Large intestine (tissue), 3 donors: ENCODE measurements around the gene NKD2. TPM values are rescaled to one million over a fixed set of nuclear protein-coding genes. Genes with fewer than 3 reads are reported as not detected.

Source experiments
- DNase-seq, 2 donors: peaks; one replicate each; pipeline versions ENCODE4 v3.0.0 to v3.0.0-alpha.2; 2013
- H3K27ac ChIP-seq: one replicate; pipeline ENCODE4 v1.5.1; 2013; ENCODE audit warnings: low read length
- H3K27me3 ChIP-seq: 2 replicates; pipeline ENCODE4 v1.6.1; 2013; ENCODE audit warnings: low read length; ENCODE audit not compliant: control insufficient read depth, insufficient read depth
- H3K36me3 ChIP-seq: 2 replicates; pipeline ENCODE4 v1.6.1; 2013; ENCODE audit warnings: low read length; ENCODE audit not compliant: control insufficient read depth, insufficient read depth
- H3K4me1 ChIP-seq: one replicate; pipeline ENCODE4 v1.6.1; 2013; ENCODE audit warnings: low read length; ENCODE audit not compliant: control insufficient read depth, insufficient read depth
- H3K4me3 ChIP-seq: one replicate; pipeline ENCODE4 v1.5.1; 2013; ENCODE audit warnings: low read length
- H3K9me3 ChIP-seq: one replicate; pipeline ENCODE4 v1.6.1; 2013; ENCODE audit warnings: mild to moderate bottlenecking, low read depth, low read length, moderate library complexity; ENCODE audit not compliant: control insufficient read depth
- WGBS: methylation state at CpG from one replicate; pipeline ENCODE4 v1.1.5; 2013; ENCODE audit warnings: low lambda C conversion rate; ENCODE audit not compliant: insufficient coverage; 5-methylcytosine and 5-hydroxymethylcytosine counted together
- polyA plus RNA-seq: library from polyadenylated mRNA; unstranded; fragments of 120-200 nt; gene quantifications from one replicate; pipeline ENCODE4 v1.2.1, GENCODE V29; 2013

Gene NKD2
- polyA plus RNA-seq, 1 donor = 15.2 TPM

- H3K9me3 ChIP-seq = peaks cover 5% of the 10 kb centered on the region
- H3K4me3 ChIP-seq = no peak overlapping the region
- H3K27ac ChIP-seq = no peak overlapping the region
- H3K4me1 ChIP-seq = no peaks in the 10 kb centered on the region
- H3K36me3 ChIP-seq = no peaks in the 10 kb centered on the region
- no peaks in the 10 kb centered on the region for H3K27me3 ChIP-seq
- DNase-seq = no peak
- no CpG with 5 or more reads among the region's 10 CpGs for WGBS
Observed at GRCh38 chr5:978693-979092, 29.9 kb upstream of the NKD2 start.

- WGBS = no CpG with 5 or more reads among the region's 24 CpGs
- no peaks in the 10 kb centered on the region for H3K36me3 ChIP-seq
- H3K9me3 ChIP-seq = peaks cover 7% of the 10 kb centered on the region
- no peaks in the 10 kb centered on the region for H3K27me3 ChIP-seq
- no peak for DNase-seq
- no peak overlapping the region for H3K4me3 ChIP-seq
- no peaks in the 10 kb centered on the region for H3K4me1 ChIP-seq
- no peak overlapping the region for H3K27ac ChIP-seq
Observed at GRCh38 chr5:979100-979817, 29.3 kb upstream of the NKD2 start.

- WGBS = no CpG with 5 or more reads among the region's 17 CpGs
- H3K4me1 ChIP-seq = no peaks in the 10 kb centered on the region
Observed at GRCh38 chr5:980001-980588, 28.5 kb upstream of the NKD2 start.

GRCh38 chr5:980966-981365 is 27.6 kb upstream of the NKD2 start:
- H3K9me3 ChIP-seq = peaks cover 7% of the 10 kb centered on the region
- no peak for DNase-seq
- 72% methylated on average over 2 of the region's 6 CpGs for WGBS
- H3K27ac ChIP-seq = no peak overlapping the region
- no peaks in the 10 kb centered on the region for H3K36me3 ChIP-seq
- no peak overlapping the region for H3K4me3 ChIP-seq
- no peaks in the 10 kb centered on the region for H3K27me3 ChIP-seq
- no peaks in the 10 kb centered on the region for H3K4me1 ChIP-seq

More at GRCh38 chr5:980001-980588, 28.5 kb upstream of the NKD2 start:
- no peak for DNase-seq
- Histone ChIP-seq H3K4me3 (no peak overlapping the region), H3K27me3 (no peaks in the 10 kb centered on the region), H3K9me3 (peaks cover 7% of the 10 kb centered on the region), H3K27ac (no peak overlapping the region), H3K36me3 (no peaks in the 10 kb centered on the region)

GRCh38 chr5:981456-981855 is 27.1 kb upstream of the NKD2 start:
- H3K4me3 ChIP-seq = no peak overlapping the region
- H3K27ac ChIP-seq = no peak overlapping the region
- no peaks in the 10 kb centered on the region for H3K4me1 ChIP-seq
- no peak for DNase-seq
- no peaks in the 10 kb centered on the region for H3K36me3 ChIP-seq
- H3K9me3 ChIP-seq = peaks cover 7% of the 10 kb centered on the region
- no peaks in the 10 kb centered on the region for H3K27me3 ChIP-seq
- no CpG with 5 or more reads among the region's 7 CpGs for WGBS

- DNase-seq = no peak
- WGBS = no CpG with 5 or more reads among the region's 27 CpGs
Observed at GRCh38 chr5:982377-983237, 26.0 kb upstream of the NKD2 start.

GRCh38 chr5:983238-983524 is 25.4 kb upstream of the NKD2 start:
- no peak overlapping the region for H3K4me3 ChIP-seq
- no peaks in the 10 kb centered on the region for H3K4me1 ChIP-seq
- DNase-seq = no peak
- no CpG with 5 or more reads among the region's 7 CpGs for WGBS
- H3K27me3 ChIP-seq = no peaks in the 10 kb centered on the region
- H3K36me3 ChIP-seq = no peaks in the 10 kb centered on the region
- peaks cover 12% of the 10 kb centered on the region for H3K9me3 ChIP-seq
- no peak overlapping the region for H3K27ac ChIP-seq

More at GRCh38 chr5:982377-983237, 26.0 kb upstream of the NKD2 start:
- no peaks in the 10 kb centered on the region for H3K27me3 ChIP-seq
- H3K9me3 ChIP-seq = peaks cover 7% of the 10 kb centered on the region
- H3K27ac ChIP-seq = no peak overlapping the region
- no peaks in the 10 kb centered on the region for H3K36me3 ChIP-seq
- no peak overlapping the region for H3K4me3 ChIP-seq
- H3K4me1 ChIP-seq = no peaks in the 10 kb centered on the region

GRCh38 chr5:983568-983967 is 25.0 kb upstream of the NKD2 start:
- Histone ChIP-seq H3K9me3 (peaks cover 12% of the 10 kb centered on the region), H3K4me3 (no peak overlapping the region), H3K4me1 (no peaks in the 10 kb centered on the region), H3K27ac (no peak overlapping the region), H3K27me3 (no peaks in the 10 kb centered on the region), H3K36me3 (no peaks in the 10 kb centered on the region)
- DNase-seq = no peak

- Histone ChIP-seq H3K9me3 (peaks cover 12% of the 10 kb centered on the region), H3K4me1 (no peaks in the 10 kb centered on the region), H3K4me3 (no peak overlapping the region), H3K27me3 (no peaks in the 10 kb centered on the region), H3K36me3 (no peaks in the 10 kb centered on the region), H3K27ac (no peak overlapping the region)
- 100% methylated on average over 3 of the region's 3 CpGs for WGBS
- no peak for DNase-seq
Observed at GRCh38 chr5:984774-985173, 23.8 kb upstream of the NKD2 start.

GRCh38 chr5:987761-988160 is 20.8 kb upstream of the NKD2 start:
- Histone ChIP-seq H3K4me1 (peaks cover 1% of the 10 kb centered on the region), H3K36me3 (no peaks in the 10 kb centered on the region), H3K9me3 (peaks cover 12% of the 10 kb centered on the region), H3K27me3 (no peaks in the 10 kb centered on the region), H3K27ac (no peak overlapping the region), H3K4me3 (no peak overlapping the region)
- DNase-seq = no peak
- WGBS = no CpG with 5 or more reads among the region's 2 CpGs
